B cell (primary cell): Measurements from ENCODE around the gene TRIM31. TPM values are rescaled to one million over a fixed set of nuclear protein-coding genes. Genes with fewer than 3 reads are reported as not detected.

Experiments
- ATAC-seq: fragments of 200-7000 bp; cut with Tn5 transposase; one replicate; pipeline ENCODE4 v1.10.0; 2021; ENCODE audit warnings: low read depth, mild to moderate bottlenecking, moderate number of reproducible peaks, moderate library complexity
- CTCF ChIA-PET: fragments of 350-600 bp; sonication (Branson Sonifier 250); formaldehyde crosslinking; loops from one replicate; lab custom pipeline; 2021; ENCODE audit warnings: antibody characterized with exemption, inconsistent platforms; lab: Charles Lee
- POLR2A ChIA-PET: fragments of 350-600 bp; sonication (Branson Sonifier 250); formaldehyde crosslinking; loops from one replicate; lab custom pipeline; 2021; ENCODE audit warnings: antibody characterized with exemption; lab: Charles Lee
- DNase-seq: peaks from one replicate; pipeline ENCODE4 v3.0.0; 2013
- H2AFZ ChIP-seq: 2 replicates; pipeline ENCODE4 v1.6.1; 2012; ENCODE audit warnings: mild to moderate bottlenecking, low read depth, low read length; ENCODE audit not compliant: insufficient read depth, poor library complexity, severe bottlenecking
- H3K27ac ChIP-seq, 2 donors: 1 replicate in 1 of 2; 2 replicates in 1 of 2; pipeline ENCODE4 v1.5.1; 2012 to 2013; ENCODE audit warnings: low read length in 2 of 2, mild to moderate bottlenecking in 2 of 2, moderate library complexity in 1 of 2
- H3K27me3 ChIP-seq, 4 experiments: fragments of 200-600 bp in 1 of 4; sonication (generic) in 1 of 4; replicated peaks in 1 of 4; 1 replicate in 2 of 4; 2 replicates in 2 of 4; pipeline versions ENCODE4 v1.6.1 to v1.7.0; 2013 to 2016; ENCODE audit warnings: low read length in 3 of 4, mild to moderate bottlenecking in 2 of 4, mixed read lengths in 1 of 4, moderate library complexity in 1 of 4; ENCODE audit not compliant: insufficient read depth in 4 of 4, control insufficient read depth in 3 of 4; ENCODE audit errors: control extremely low read depth in 1 of 4
- H3K36me3 ChIP-seq, 2 experiments: replicated peaks in 1 of 2; 1 replicate in 1 of 2; 2 replicates in 1 of 2; pipeline versions ENCODE4 v1.6.1 to v1.7.1; 2013; ENCODE audit warnings: low read length in 1 of 2; ENCODE audit not compliant: insufficient read depth in 2 of 2, control insufficient read depth in 1 of 2; ENCODE audit errors: control extremely low read depth in 1 of 2, extremely low read depth in 1 of 2
- H3K4me1 ChIP-seq, 2 donors: fragments of 200-600 bp in 1 of 2; sonication (generic) in 1 of 2; 1 replicate in 1 of 2; 2 replicates in 1 of 2; pipeline versions ENCODE4 v1.5.1 to v1.6.1; 2013 to 2017; ENCODE audit warnings: low read length in 2 of 2; ENCODE audit not compliant: control insufficient read depth in 2 of 2, insufficient read depth in 2 of 2
- H3K4me2 ChIP-seq: replicated peaks from 2 replicates; pipeline ENCODE3; 2012; ENCODE audit warnings: mild to moderate bottlenecking, low read depth, low read length; ENCODE audit not compliant: poor library complexity, severe bottlenecking
- H3K4me3 ChIP-seq, 5 experiments: fragments of 200-600 bp in 1 of 5; sonication (generic) in 1 of 5; 1 replicate in 3 of 5; 2 replicates in 2 of 5; pipeline versions ENCODE4 v1.5.1 to v1.7.0; 2011 to 2016; ENCODE audit warnings: low read length in 4 of 5, mild to moderate bottlenecking in 4 of 5, low read depth in 2 of 5, control low read depth in 1 of 5, moderate library complexity in 1 of 5; ENCODE audit not compliant: insufficient read depth in 1 of 5; ENCODE audit errors: control extremely low read depth in 1 of 5, extremely low read depth in 1 of 5
- H3K79me2 ChIP-seq: fragments of 200-600 bp; sonication (generic); one replicate; pipeline ENCODE4 v1.6.0; 2016; ENCODE audit warnings: low read length; ENCODE audit not compliant: control insufficient read depth, insufficient read depth
- H3K9ac ChIP-seq: fragments of 200-600 bp; sonication (generic); 2 replicates; pipeline ENCODE4 v1.6.1; 2017; ENCODE audit warnings: mild to moderate bottlenecking, low read length, moderate library complexity
- H3K9me3 ChIP-seq, 3 donors: one replicate each; pipeline versions ENCODE4 v1.6.1 to v1.7.1; 2013; ENCODE audit warnings: low read length in 2 of 3; ENCODE audit not compliant: control insufficient read depth in 2 of 3, insufficient read depth in 1 of 3; ENCODE audit errors: control extremely low read depth in 1 of 3
- H4K20me1 ChIP-seq: 2 replicates; pipeline ENCODE4 v1.6.0; 2012; ENCODE audit warnings: mild to moderate bottlenecking, low read length; ENCODE audit not compliant: insufficient read depth, control insufficient read depth, poor library complexity, severe bottlenecking
- H3K27ac Mint-ChIP-seq: one replicate; pipeline ENCODE4 v1.8.0; 2021; ENCODE audit warnings: mixed read lengths
- H3K27me3 Mint-ChIP-seq: one replicate; pipeline ENCODE4 v1.8.0; 2021; ENCODE audit warnings: mixed read lengths
- H3K4me1 Mint-ChIP-seq: one replicate; pipeline ENCODE4 v1.8.0; 2021; ENCODE audit warnings: mixed read lengths
- H3K4me3 Mint-ChIP-seq: one replicate; pipeline ENCODE4 v1.8.0; 2021; ENCODE audit warnings: mixed read lengths
- H3K9me3 Mint-ChIP-seq: one replicate; pipeline ENCODE4 v1.8.0; 2022; ENCODE audit warnings: mixed read lengths; ENCODE audit not compliant: insufficient read depth
- CTCF ChIP-seq: fragments of 200-600 bp; IDR thresholded peaks from one replicate; pipeline ENCODE4 v1.8.0; 2022; ENCODE audit warnings: antibody characterized with exemption, mild to moderate bottlenecking
- EZH2 ChIP-seq: IDR thresholded peaks from 2 replicates; pipeline ENCODE4 v1.6.1; 2012; ENCODE audit warnings: borderline replicate concordance, low read depth, mild to moderate bottlenecking, moderate library complexity, low read length; ENCODE audit not compliant: insufficient read depth, poor library complexity, severe bottlenecking
- WGBS: methylation state at CpG from one replicate; pipeline ENCODE4 v1.1.5; 2013; ENCODE audit warnings: missing lambda C conversion rate; ENCODE audit not compliant: insufficient coverage; 5-methylcytosine and 5-hydroxymethylcytosine counted together
- intact Hi-C: fragments of 100-400 bp; cut with micrococcal nuclease; formaldehyde crosslinking; loops from one replicate; pipeline ENCODE4 v1.10.0; 2022
- polyA plus RNA-seq: library from polyadenylated mRNA; depleted of rRNA; stranded (reverse); fragments of >200 nt; gene quantifications from 2 replicates; pipeline ENCODE4 v1.2.3, GENCODE V29; 2012
- small RNA-seq: library from RNA; depleted of rRNA; stranded (forward); fragments of <200 nt; gene quantifications from one replicate; pipeline ENCODE3, GENCODE V24; 2012; ENCODE audit warnings: low replicate concordance, low read depth; ENCODE audit not compliant: insufficient read length
- total RNA-seq, 2 donors: library from RNA; stranded (reverse); fragments of 120-200 nt in 1 of 2; gene quantifications; 1 replicate in 1 of 2; 2 replicates in 1 of 2; pipeline versions ENCODE4 v1.2.3 to v1.2.4, GENCODE V29; 2013 to 2022

Gene TRIM31
- total and polyA plus RNA-seq, 2 donors (not counting 1 experiment from before 2014, with no cell fraction given): not detected

- Mint-ChIP-seq H3K9me3 (no peaks in the 10 kb centered on the region), H3K27me3 (no peaks in the 10 kb centered on the region), H3K4me1 (no peaks in the 10 kb centered on the region), H3K4me3 (no peak overlapping the region), H3K27ac (no peak overlapping the region)
- H4K20me1 ChIP-seq: no peaks in the 10 kb centered on the region
- no peaks in the 10 kb centered on the region for H3K4me1 ChIP-seq
- H3K27ac ChIP-seq: no peak overlapping the region
- H3K79me2 ChIP-seq: no peaks in the 10 kb centered on the region
- WGBS: 50% methylated on average over 1 of the region's 3 CpGs
- H3K27me3 ChIP-seq: no peaks in the 10 kb centered on the region
- no peak for TF ChIP-seq EZH2
- TF ChIP-seq CTCF: no peak
- intact Hi-C loops: no loop called here
- ChIA-PET CTCF (interaction anchor here (0.6 kb wide), 1 partner anchor 275 kb away, joined by 3 read pairs; no protein-coding TSS in a partner anchor), POLR2A (no interaction called here)
- DNase-seq: no peak
- no peak overlapping the region for H2AFZ ChIP-seq
- no peak overlapping the region for H3K9ac ChIP-seq
- no peak for ATAC-seq
- H3K36me3 ChIP-seq: peaks cover 0 to 20% of the 10 kb centered on the region in 2 experiments
- H3K4me2 ChIP-seq: no peak overlapping the region
- no peak overlapping the region for H3K4me3 ChIP-seq
- H3K9me3 ChIP-seq: no peaks in the 10 kb centered on the region
Observed at GRCh38 chr6:30053682-30054081, 59.2 kb downstream of the TRIM31 start.

Small RNAs within 50 kb of the gene (small RNA-seq; reads per million reads assigned to genes)
- gene RF00554: not detected
- not detected for gene RF02219
- not detected for gene RF02220

Other genes with a start within 250 kb of the TRIM31 start
- 1,591 and 1,607 TPM in 2 replicates for gene HLA-A, start 170.6 kb downstream of the TRIM31 start, total RNA-seq
- 1,420 and 2,454 TPM in 2 replicates for gene HLA-A, start 170.6 kb downstream of the TRIM31 start, polyA plus RNA-seq
- 38.8 and 39.7 TPM in 2 replicates for gene POLR1H, start 51.8 kb downstream of the TRIM31 start, total RNA-seq
- gene POLR1H, start 51.8 kb downstream of the TRIM31 start, polyA plus RNA-seq: 67.9 and 71.0 TPM in 2 replicates
- 44.8 and 49.5 TPM in 2 replicates for gene PPP1R11, start 45.9 kb downstream of the TRIM31 start, total RNA-seq
- 47.8 and 48.7 TPM in 2 replicates for gene PPP1R11, start 45.9 kb downstream of the TRIM31 start, polyA plus RNA-seq
- not detected in 2 replicates for gene RNF39, start 37.3 kb downstream of the TRIM31 start, total RNA-seq
- not detected in 2 replicates for gene RNF39, start 37.3 kb downstream of the TRIM31 start, polyA plus RNA-seq
- not detected in 2 replicates for gene TRIM40, start 23.1 kb upstream of the TRIM31 start, total RNA-seq
- gene TRIM40, start 23.1 kb upstream of the TRIM31 start, polyA plus RNA-seq: not detected in 2 replicates
- gene TRIM10, start 48.1 kb upstream of the TRIM31 start, total RNA-seq: not detected in 2 replicates
- gene TRIM10, start 48.1 kb upstream of the TRIM31 start, polyA plus RNA-seq: not detected in 2 replicates
- gene TRIM15, start 50.5 kb upstream of the TRIM31 start, total RNA-seq: not detected in 2 replicates
- gene TRIM15, start 50.5 kb upstream of the TRIM31 start, polyA plus RNA-seq: not detected in 2 replicates
- 65.3 and 73.2 TPM in 2 replicates for gene TRIM26, start 100.3 kb upstream of the TRIM31 start, total RNA-seq
- 49.5 and 60.3 TPM in 2 replicates for gene TRIM26, start 100.3 kb upstream of the TRIM31 start, polyA plus RNA-seq
- gene TRIM39, start 213.8 kb upstream of the TRIM31 start, total RNA-seq: 28.2 and 31.4 TPM in 2 replicates
- 18.1 and 43.6 TPM in 2 replicates for gene TRIM39, start 213.8 kb upstream of the TRIM31 start, polyA plus RNA-seq
- 48.1 and 50.6 TPM in 2 replicates for gene RPP21, start 232.1 kb upstream of the TRIM31 start, total RNA-seq
- gene RPP21, start 232.1 kb upstream of the TRIM31 start, polyA plus RNA-seq: 104 and 114 TPM in 2 replicates